ENCODE measurements around the gene TSTD1. TPM values are rescaled to one million over a fixed set of nuclear protein-coding genes. Genes with fewer than 3 reads are reported as not detected.
A peak's percentile ranks its signal among the peaks of the same experiment; 100 is the strongest.

TSTD1 gene
- total RNA-seq, 4 donors from 2014 or later: 33.0 to 152 (median 78.8) TPM

- no peak overlapping the region for H3K4me3 ChIP-seq
- TF ChIP-seq CTCF (IDR thresholded peaks at IDR 0.05) (no peak), POLR2A (IDR thresholded peaks at IDR 0.05) (no peak)
- H3K4me1 ChIP-seq: peaks cover 0 to 7% (median 0%) of the 10 kb centered on the region in 4 donors
- H3K9me3 ChIP-seq: no peaks in the 10 kb centered on the region
- H3K27ac ChIP-seq: no peak overlapping the region
- no peak for DNase-seq
- H3K27me3 ChIP-seq: peaks cover 0 to 3% of the 10 kb centered on the region in 2 donors
- H3K36me3 ChIP-seq: peaks cover 0 to 26% (median 0%) of the 10 kb centered on the region in 3 donors
Measured at GRCh38 chr1:161052899-161053298, 14.1 kb upstream of the TSTD1 start.

GRCh38 chr1:161051219-161051618, 12.5 kb upstream of the TSTD1 start:
- H3K27ac ChIP-seq: no peak overlapping the region
- H3K9me3 ChIP-seq: no peaks in the 10 kb centered on the region
- TF ChIP-seq POLR2A (IDR thresholded peaks at IDR 0.05) (no peak), CTCF (IDR thresholded peaks at IDR 0.05) (no peak)
- no peak for DNase-seq
- H3K4me1 ChIP-seq: peaks cover 0 to 7% (median 0%) of the 10 kb centered on the region in 4 donors
- H3K27me3 ChIP-seq: peaks cover 0 to 3% of the 10 kb centered on the region in 2 donors
- peaks cover 0 to 26% (median 0%) of the 10 kb centered on the region in 3 donors for H3K36me3 ChIP-seq
- no peak overlapping the region for H3K4me3 ChIP-seq

GRCh38 chr1:161048949-161049722, 10.4 kb upstream of the TSTD1 start:
- Histone ChIP-seq H3K9me3 (no peaks in the 10 kb centered on the region), H3K4me1 (peaks cover 0 to 12% (median 4%) of the 10 kb centered on the region in 4 donors), H3K27me3 (no peaks in the 10 kb centered on the region), H3K27ac (no peak overlapping the region), H3K4me3 (no peak overlapping the region), H3K36me3 (peaks cover 0 to 24% (median 0%) of the 10 kb centered on the region in 3 donors)
- no peak for DNase-seq
- no peak for TF ChIP-seq POLR2A (IDR thresholded peaks at IDR 0.05)
- no peak for TF ChIP-seq CTCF (IDR thresholded peaks at IDR 0.05)

GRCh38 chr1:161047436-161048420, 9.0 kb upstream of the TSTD1 start:
- H3K4me3 ChIP-seq: no peak overlapping the region
- H3K36me3 ChIP-seq: peaks cover 0 to 22% (median 0%) of the 10 kb centered on the region in 3 donors
- H3K9me3 ChIP-seq: no peaks in the 10 kb centered on the region
- no peak for DNase-seq
- peak overlapping the region in 3 of 4 donors; percentile 4 to 98 (median 96) for H3K27ac ChIP-seq
- TF ChIP-seq POLR2A (IDR thresholded peaks at IDR 0.05) (no peak), CTCF (IDR thresholded peaks at IDR 0.05) (no peak)
- peaks cover 0 to 19% (median 6%) of the 10 kb centered on the region in 4 donors for H3K4me1 ChIP-seq
- no peaks in the 10 kb centered on the region for H3K27me3 ChIP-seq

GRCh38 chr1:161046605-161047228, 8.0 kb upstream of the TSTD1 start:
- no peak for TF ChIP-seq POLR2A (IDR thresholded peaks at IDR 0.05)
- TF ChIP-seq CTCF (IDR thresholded peaks at IDR 0.05): no peak
- peak overlapping the region; percentile 77 to 95 (median 86) for H3K4me3 ChIP-seq
- H3K4me1 ChIP-seq: peaks cover 0 to 19% (median 6%) of the 10 kb centered on the region in 4 donors
- peaks cover 0 to 27% (median 0%) of the 10 kb centered on the region in 3 donors for H3K36me3 ChIP-seq
- no peaks in the 10 kb centered on the region for H3K27me3 ChIP-seq
- H3K9me3 ChIP-seq: no peaks in the 10 kb centered on the region
- no peak for DNase-seq
- H3K27ac ChIP-seq: peak overlapping the region; percentile 93 to 98 (median 96)

All from Peyer's patch (tissue), 4 donors.